Measurements from ENCODE around the gene CCDC121.

CCDC121 gene

DNA sequence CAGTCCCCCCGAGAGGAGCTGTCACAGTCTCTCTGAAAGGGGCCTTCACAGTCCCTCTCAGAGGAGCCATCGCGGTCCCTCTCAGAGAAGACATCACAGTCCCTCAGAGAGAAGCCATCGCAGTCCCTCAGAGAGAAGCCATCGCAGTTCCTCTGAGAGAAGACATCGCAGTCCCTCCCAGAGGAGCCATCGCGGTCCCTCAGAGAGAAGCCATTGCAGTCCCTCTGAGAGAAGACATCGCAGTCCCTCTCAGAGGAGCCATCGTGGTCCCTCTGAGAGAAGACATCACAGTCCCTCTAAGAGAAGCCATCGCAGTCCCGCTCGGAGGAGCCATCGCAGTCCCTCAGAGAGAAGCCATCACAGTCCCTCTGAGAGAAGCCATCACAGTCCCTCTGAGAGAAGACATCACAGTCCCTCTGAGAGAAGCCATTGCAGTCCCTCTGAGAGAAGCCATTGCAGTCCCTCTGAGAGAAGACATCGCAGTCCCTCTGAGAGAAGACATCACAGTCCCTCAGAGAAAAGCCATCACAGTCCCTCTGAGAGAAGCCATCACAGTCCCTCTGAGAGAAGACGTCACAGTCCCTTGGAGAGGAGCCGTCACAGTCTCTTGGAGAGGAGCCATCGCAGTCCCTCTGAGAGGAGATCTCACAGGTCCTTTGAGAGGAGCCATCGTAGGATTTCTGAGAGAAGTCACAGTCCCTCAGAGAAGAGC lies 47.2 kb downstream of the CCDC121 start:
- no peak for DNase-seq
